HEK293T (cell line): Measurements from ENCODE around the gene PAK2.

Source experiments
- ARNT ChIP-seq: fragments of 450-650 bp; IDR thresholded peaks from 2 replicates; pipeline ENCODE4 v1.6.1; 2017; ENCODE audit warnings: mild to moderate bottlenecking
- ELF4 ChIP-seq: fragments of 450-650 bp; IDR thresholded peaks from 2 replicates; pipeline ENCODE4 v1.6.1; 2017; ENCODE audit warnings: antibody characterized with exemption
- FOXA1 ChIP-seq: fragments of 450-650 bp; IDR thresholded peaks from 2 replicates; pipeline ENCODE4 v1.6.1; 2016; ENCODE audit warnings: mild to moderate bottlenecking
- FOXK2 ChIP-seq: fragments of 450-650 bp; IDR thresholded peaks from 2 replicates; pipeline ENCODE4 v1.6.1; 2016; ENCODE audit warnings: mild to moderate bottlenecking
- FOXM1 ChIP-seq: fragments of 450-650 bp; IDR thresholded peaks from 2 replicates; pipeline ENCODE4 v1.6.1; 2017; ENCODE audit warnings: mild to moderate bottlenecking, borderline replicate concordance
- HDGF ChIP-seq: fragments of 450-650 bp; IDR thresholded peaks from 2 replicates; pipeline ENCODE4 v1.6.1; 2017; ENCODE audit warnings: antibody characterized with exemption, borderline replicate concordance
- SUZ12 ChIP-seq: fragments of 450-650 bp; IDR thresholded peaks from 2 replicates; pipeline ENCODE4 v1.6.1; 2016; ENCODE audit warnings: mild to moderate bottlenecking
- TARDBP ChIP-seq: fragments of 450-650 bp; IDR thresholded peaks from 2 replicates; pipeline ENCODE4 v1.6.1; 2016
- TF ChIP-seq, protein P1 (sequence below): fragments of 450-650 bp; IDR thresholded peaks from 2 replicates; pipeline ENCODE4 v1.6.1; 2016

DNA sequence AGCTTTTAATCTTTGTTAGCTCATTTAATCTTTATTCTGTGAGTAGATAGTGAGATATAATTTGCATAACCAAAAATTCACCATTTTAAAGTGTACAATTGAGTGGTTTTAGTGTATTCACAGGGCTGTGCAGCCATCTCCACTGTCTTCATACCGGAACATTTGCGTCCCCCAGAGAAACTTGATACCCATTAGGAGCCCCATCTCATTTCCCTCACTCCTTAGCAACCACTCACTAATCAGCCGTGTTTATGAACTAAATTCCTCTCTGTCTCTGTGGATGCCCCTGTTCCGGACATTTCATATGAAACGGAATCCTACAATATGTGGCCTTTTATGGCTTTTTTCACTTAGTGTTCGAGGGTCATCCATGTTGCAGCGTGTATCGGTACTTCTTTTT is 38.2 kb downstream of the PAK2 start:
- TF ChIP-seq FOXA1 (no peak), TARDBP (no peak), FOXK2 (no peak), SUZ12 (no peak), ARNT (no peak), HDGF (no peak), ELF4 (no peak), FOXM1 (no peak)
- TF ChIP-seq, protein P1, sequence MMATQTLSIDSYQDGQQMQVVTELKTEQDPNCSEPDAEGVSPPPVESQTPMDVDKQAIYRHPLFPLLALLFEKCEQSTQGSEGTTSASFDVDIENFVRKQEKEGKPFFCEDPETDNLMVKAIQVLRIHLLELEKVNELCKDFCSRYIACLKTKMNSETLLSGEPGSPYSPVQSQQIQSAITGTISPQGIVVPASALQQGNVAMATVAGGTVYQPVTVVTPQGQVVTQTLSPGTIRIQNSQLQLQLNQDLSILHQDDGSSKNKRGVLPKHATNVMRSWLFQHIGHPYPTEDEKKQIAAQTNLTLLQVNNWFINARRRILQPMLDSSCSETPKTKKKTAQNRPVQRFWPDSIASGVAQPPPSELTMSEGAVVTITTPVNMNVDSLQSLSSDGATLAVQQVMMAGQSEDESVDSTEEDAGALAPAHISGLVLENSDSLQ, result no peak
